ENCODE data around the gene CHRD. TPM values are rescaled to one million over a fixed set of nuclear protein-coding genes. Genes with fewer than 3 reads are reported as not detected.

CHRD gene
- total and polyA plus RNA-seq, 9 of the 15 experiments (the other 6 are each of a cell fraction or from before 2014, with no cell fraction given): 0.11 to 1.3 (median 0.59) TPM; not detected in 3

GRCh38 chr3:184362668-184363546, 16.9 kb upstream of the CHRD start (continued):
- TF ChIP-seq ZSCAN32 (CRISPR knock-in tag; IDR thresholded peaks at IDR 0.05) (no peak), NFXL1 (CRISPR knock-in tag; IDR thresholded peaks at IDR 0.05) (no peak), HCFC1 (IDR thresholded peaks at IDR 0.05; ENCODE audit: low read depth, low read length) (peak; percentile 89), SP2 (IDR thresholded peaks at IDR 0.05; ENCODE audit: extremely low read depth, low read depth, low read length, poor library complexity, severe bottlenecking) (no peak), TAL1 (IDR thresholded peaks at IDR 0.05) (no peak), TGIF2 (CRISPR knock-in tag; IDR thresholded peaks at IDR 0.05) (no peak), MIER1 (IDR thresholded peaks at IDR 0.05; ENCODE audit: low read depth) (no peak), SMC3 (conservative IDR thresholded peaks at IDR 0.05; ENCODE audit: insufficient read depth, low read depth, low read length) (peak; percentile 22; the same call in 1 of the 2 replicates), ZSCAN29 (IDR thresholded peaks at IDR 0.05) (no peak), KAT8 (IDR thresholded peaks at IDR 0.05; ENCODE audit: low read depth) (no peak), SIRT6 (IDR thresholded peaks at IDR 0.05; ENCODE audit: low read depth, low read length) (no peak), ZNF586 (CRISPR knock-in tag; conservative IDR thresholded peaks at IDR 0.05) (no peak), ZNF561 (CRISPR knock-in tag; conservative IDR thresholded peaks at IDR 0.05) (no peak)
- TF ChIP-seq, protein P1, sequence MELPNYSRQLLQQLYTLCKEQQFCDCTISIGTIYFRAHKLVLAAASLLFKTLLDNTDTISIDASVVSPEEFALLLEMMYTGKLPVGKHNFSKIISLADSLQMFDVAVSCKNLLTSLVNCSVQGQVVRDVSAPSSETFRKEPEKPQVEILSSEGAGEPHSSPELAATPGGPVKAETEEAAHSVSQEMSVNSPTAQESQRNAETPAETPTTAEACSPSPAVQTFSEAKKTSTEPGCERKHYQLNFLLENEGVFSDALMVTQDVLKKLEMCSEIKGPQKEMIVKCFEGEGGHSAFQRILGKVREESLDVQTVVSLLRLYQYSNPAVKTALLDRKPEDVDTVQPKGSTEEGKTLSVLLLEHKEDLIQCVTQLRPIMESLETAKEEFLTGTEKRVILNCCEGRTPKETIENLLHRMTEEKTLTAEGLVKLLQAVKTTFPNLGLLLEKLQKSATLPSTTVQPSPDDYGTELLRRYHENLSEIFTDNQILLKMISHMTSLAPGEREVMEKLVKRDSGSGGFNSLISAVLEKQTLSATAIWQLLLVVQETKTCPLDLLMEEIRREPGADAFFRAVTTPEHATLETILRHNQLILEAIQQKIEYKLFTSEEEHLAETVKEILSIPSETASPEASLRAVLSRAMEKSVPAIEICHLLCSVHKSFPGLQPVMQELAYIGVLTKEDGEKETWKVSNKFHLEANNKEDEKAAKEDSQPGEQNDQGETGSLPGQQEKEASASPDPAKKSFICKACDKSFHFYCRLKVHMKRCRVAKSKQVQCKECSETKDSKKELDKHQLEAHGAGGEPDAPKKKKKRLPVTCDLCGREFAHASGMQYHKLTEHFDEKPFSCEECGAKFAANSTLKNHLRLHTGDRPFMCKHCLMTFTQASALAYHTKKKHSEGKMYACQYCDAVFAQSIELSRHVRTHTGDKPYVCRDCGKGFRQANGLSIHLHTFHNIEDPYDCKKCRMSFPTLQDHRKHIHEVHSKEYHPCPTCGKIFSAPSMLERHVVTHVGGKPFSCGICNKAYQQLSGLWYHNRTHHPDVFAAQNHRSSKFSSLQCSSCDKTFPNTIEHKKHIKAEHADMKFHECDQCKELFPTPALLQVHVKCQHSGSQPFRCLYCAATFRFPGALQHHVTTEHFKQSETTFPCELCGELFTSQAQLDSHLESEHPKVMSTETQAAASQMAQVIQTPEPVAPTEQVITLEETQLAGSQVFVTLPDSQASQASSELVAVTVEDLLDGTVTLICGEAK (IDR thresholded peaks at IDR 0.05): peak; percentile 98
- TF ChIP-seq, protein P1 (CRISPR knock-in tag; IDR thresholded peaks at IDR 0.05): no peak
- TF ChIP-seq, protein P2, sequence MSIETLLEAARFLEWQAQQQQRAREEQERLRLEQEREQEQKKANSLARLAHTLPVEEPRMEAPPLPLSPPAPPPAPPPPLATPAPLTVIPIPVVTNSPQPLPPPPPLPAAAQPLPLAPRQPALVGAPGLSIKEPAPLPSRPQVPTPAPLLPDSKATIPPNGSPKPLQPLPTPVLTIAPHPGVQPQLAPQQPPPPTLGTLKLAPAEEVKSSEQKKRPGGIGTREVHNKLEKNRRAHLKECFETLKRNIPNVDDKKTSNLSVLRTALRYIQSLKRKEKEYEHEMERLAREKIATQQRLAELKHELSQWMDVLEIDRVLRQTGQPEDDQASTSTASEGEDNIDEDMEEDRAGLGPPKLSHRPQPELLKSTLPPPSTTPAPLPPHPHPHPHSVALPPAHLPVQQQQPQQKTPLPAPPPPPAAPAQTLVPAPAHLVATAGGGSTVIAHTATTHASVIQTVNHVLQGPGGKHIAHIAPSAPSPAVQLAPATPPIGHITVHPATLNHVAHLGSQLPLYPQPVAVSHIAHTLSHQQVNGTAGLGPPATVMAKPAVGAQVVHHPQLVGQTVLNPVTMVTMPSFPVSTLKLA (conservative IDR thresholded peaks at IDR 0.05): peak; percentile 66 to 73; a peak in 3 of 4 replicates
- TF ChIP-seq, protein P3, sequence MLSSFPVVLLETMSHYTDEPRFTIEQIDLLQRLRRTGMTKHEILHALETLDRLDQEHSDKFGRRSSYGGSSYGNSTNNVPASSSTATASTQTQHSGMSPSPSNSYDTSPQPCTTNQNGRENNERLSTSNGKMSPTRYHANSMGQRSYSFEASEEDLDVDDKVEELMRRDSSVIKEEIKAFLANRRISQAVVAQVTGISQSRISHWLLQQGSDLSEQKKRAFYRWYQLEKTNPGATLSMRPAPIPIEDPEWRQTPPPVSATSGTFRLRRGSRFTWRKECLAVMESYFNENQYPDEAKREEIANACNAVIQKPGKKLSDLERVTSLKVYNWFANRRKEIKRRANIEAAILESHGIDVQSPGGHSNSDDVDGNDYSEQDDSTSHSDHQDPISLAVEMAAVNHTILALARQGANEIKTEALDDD (IDR thresholded peaks at IDR 0.05): no peak

Measured in K562 (cell line).